ENCODE data around the gene CPED1.
"Not testable (repeated sequence)": the region's sequence is repeated elsewhere in the genome, so short reads cannot be mapped to it uniquely, and the experiment has no call there.

The CPED1 gene

GRCh38 chr7:121002048-121002756, 13.7 kb downstream of the CPED1 start:
- no peaks in the 10 kb centered on the region for H3K4me1 ChIP-seq (ENCODE audit: control insufficient read depth, insufficient read depth, low read length, poor library complexity, severe bottlenecking)
- no peaks in the 10 kb centered on the region for H3K36me3 ChIP-seq (ENCODE audit: control insufficient read depth, insufficient read depth, low read length)
- no peak for DNase-seq
- H3K4me3 ChIP-seq (ENCODE audit: insufficient read depth, low read depth, low read length, poor library complexity, severe bottlenecking) = no peak overlapping the region
- H3K9me3 ChIP-seq (ENCODE audit: control insufficient read depth, low read length) = no peaks in the 10 kb centered on the region
- no peaks in the 10 kb centered on the region for H3K27me3 ChIP-seq (replicated peaks; ENCODE audit: control insufficient read depth, insufficient read depth, low read length, poor library complexity, severe bottlenecking)
- H3K27ac ChIP-seq (ENCODE audit: insufficient read depth, low read length, poor library complexity, severe bottlenecking) = no peak overlapping the region

GRCh38 chr7:121002757-121003200, 14.3 kb downstream of the CPED1 start:
- Histone ChIP-seq H3K9me3 (ENCODE audit: control insufficient read depth, low read length) (no peaks in the 10 kb centered on the region), H3K36me3 (ENCODE audit: control insufficient read depth, insufficient read depth, low read length) (no peaks in the 10 kb centered on the region), H3K4me3 (ENCODE audit: insufficient read depth, low read depth, low read length, poor library complexity, severe bottlenecking) (no peak overlapping the region), H3K4me1 (ENCODE audit: control insufficient read depth, insufficient read depth, low read length, poor library complexity, severe bottlenecking) (no peaks in the 10 kb centered on the region), H3K27me3 (replicated peaks; ENCODE audit: control insufficient read depth, insufficient read depth, low read length, poor library complexity, severe bottlenecking) (no peaks in the 10 kb centered on the region), H3K27ac (ENCODE audit: insufficient read depth, low read length, poor library complexity, severe bottlenecking) (no peak overlapping the region)
- DNase-seq = no peak

- no peak for DNase-seq
Measured at GRCh38 chr7:121003986-121004685, 15.6 kb downstream of the CPED1 start.

GRCh38 chr7:121005058-121005457, 16.5 kb downstream of the CPED1 start:
- H3K36me3 ChIP-seq (ENCODE audit: control insufficient read depth, insufficient read depth, low read length); H3K27ac ChIP-seq (ENCODE audit: insufficient read depth, low read length, poor library complexity, severe bottlenecking); H3K4me1 ChIP-seq (ENCODE audit: control insufficient read depth, insufficient read depth, low read length, poor library complexity, severe bottlenecking); H3K9me3 ChIP-seq (ENCODE audit: control insufficient read depth, low read length); DNase-seq; H3K4me3 ChIP-seq (ENCODE audit: insufficient read depth, low read depth, low read length, poor library complexity, severe bottlenecking); H3K27me3 ChIP-seq (replicated peaks; ENCODE audit: control insufficient read depth, insufficient read depth, low read length, poor library complexity, severe bottlenecking): not testable (repeated sequence)

More at GRCh38 chr7:121003986-121004685, 15.6 kb downstream of the CPED1 start:
- Histone ChIP-seq H3K9me3 (ENCODE audit: control insufficient read depth, low read length) (no peaks in the 10 kb centered on the region), H3K4me1 (ENCODE audit: control insufficient read depth, insufficient read depth, low read length, poor library complexity, severe bottlenecking) (no peaks in the 10 kb centered on the region), H3K36me3 (ENCODE audit: control insufficient read depth, insufficient read depth, low read length) (no peaks in the 10 kb centered on the region), H3K4me3 (ENCODE audit: insufficient read depth, low read depth, low read length, poor library complexity, severe bottlenecking) (no peak overlapping the region), H3K27ac (ENCODE audit: insufficient read depth, low read length, poor library complexity, severe bottlenecking) (no peak overlapping the region), H3K27me3 (replicated peaks; ENCODE audit: control insufficient read depth, insufficient read depth, low read length, poor library complexity, severe bottlenecking) (no peaks in the 10 kb centered on the region)

- Histone ChIP-seq H3K4me3 (ENCODE audit: insufficient read depth, low read depth, low read length, poor library complexity, severe bottlenecking) (no peak overlapping the region), H3K27ac (ENCODE audit: insufficient read depth, low read length, poor library complexity, severe bottlenecking) (no peak overlapping the region), H3K27me3 (replicated peaks; ENCODE audit: control insufficient read depth, insufficient read depth, low read length, poor library complexity, severe bottlenecking) (no peaks in the 10 kb centered on the region), H3K4me1 (ENCODE audit: control insufficient read depth, insufficient read depth, low read length, poor library complexity, severe bottlenecking) (no peaks in the 10 kb centered on the region), H3K9me3 (ENCODE audit: control insufficient read depth, low read length) (no peaks in the 10 kb centered on the region), H3K36me3 (ENCODE audit: control insufficient read depth, insufficient read depth, low read length) (no peaks in the 10 kb centered on the region)
- no peak for DNase-seq
Measured at GRCh38 chr7:121005996-121006584, 17.6 kb downstream of the CPED1 start.

- no peaks in the 10 kb centered on the region for H3K36me3 ChIP-seq (ENCODE audit: control insufficient read depth, insufficient read depth, low read length)
- no peak for DNase-seq
Measured at GRCh38 chr7:121006711-121007315, 18.3 kb downstream of the CPED1 start.

GRCh38 chr7:121008816-121009215, 20.3 kb downstream of the CPED1 start:
- H3K4me1 ChIP-seq (ENCODE audit: control insufficient read depth, insufficient read depth, low read length, poor library complexity, severe bottlenecking) = no peaks in the 10 kb centered on the region
- no peak overlapping the region for H3K4me3 ChIP-seq (ENCODE audit: insufficient read depth, low read depth, low read length, poor library complexity, severe bottlenecking)
- no peak overlapping the region for H3K27ac ChIP-seq (ENCODE audit: insufficient read depth, low read length, poor library complexity, severe bottlenecking)
- H3K36me3 ChIP-seq (ENCODE audit: control insufficient read depth, insufficient read depth, low read length) = no peaks in the 10 kb centered on the region
- DNase-seq = no peak
- H3K9me3 ChIP-seq (ENCODE audit: control insufficient read depth, low read length) = no peaks in the 10 kb centered on the region
- no peaks in the 10 kb centered on the region for H3K27me3 ChIP-seq (replicated peaks; ENCODE audit: control insufficient read depth, insufficient read depth, low read length, poor library complexity, severe bottlenecking)

More at GRCh38 chr7:121006711-121007315, 18.3 kb downstream of the CPED1 start:
- no peaks in the 10 kb centered on the region for H3K27me3 ChIP-seq (replicated peaks; ENCODE audit: control insufficient read depth, insufficient read depth, low read length, poor library complexity, severe bottlenecking)
- no peak overlapping the region for H3K27ac ChIP-seq (ENCODE audit: insufficient read depth, low read length, poor library complexity, severe bottlenecking)
- H3K9me3 ChIP-seq (ENCODE audit: control insufficient read depth, low read length) = no peaks in the 10 kb centered on the region
- H3K4me1 ChIP-seq (ENCODE audit: control insufficient read depth, insufficient read depth, low read length, poor library complexity, severe bottlenecking) = no peaks in the 10 kb centered on the region
- no peak overlapping the region for H3K4me3 ChIP-seq (ENCODE audit: insufficient read depth, low read depth, low read length, poor library complexity, severe bottlenecking)

DNA sequence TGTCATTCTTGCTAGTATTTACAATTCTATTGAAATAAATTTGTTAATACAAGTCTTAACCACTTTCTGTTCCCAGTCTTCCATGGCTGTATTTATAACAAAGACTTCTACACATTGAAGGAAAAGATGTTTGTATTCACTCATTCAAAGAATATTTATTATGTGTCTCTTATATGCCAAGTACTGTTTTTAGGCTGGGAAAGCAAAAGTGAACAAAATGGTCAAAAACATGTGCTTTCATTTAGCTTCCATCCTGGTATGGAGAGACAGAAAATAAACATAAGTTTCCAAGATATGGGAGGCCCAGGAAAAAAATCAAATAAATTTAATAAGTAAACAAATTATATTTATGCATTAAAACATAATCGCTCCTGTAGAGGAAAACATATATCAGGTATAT, 22.9 kb downstream of the CPED1 start:
- DNase-seq = no peak
- Histone ChIP-seq H3K9me3 (ENCODE audit: control insufficient read depth, low read length) (no peaks in the 10 kb centered on the region), H3K27me3 (replicated peaks; ENCODE audit: control insufficient read depth, insufficient read depth, low read length, poor library complexity, severe bottlenecking) (no peaks in the 10 kb centered on the region), H3K36me3 (ENCODE audit: control insufficient read depth, insufficient read depth, low read length) (no peaks in the 10 kb centered on the region), H3K4me1 (ENCODE audit: control insufficient read depth, insufficient read depth, low read length, poor library complexity, severe bottlenecking) (no peaks in the 10 kb centered on the region), H3K4me3 (ENCODE audit: insufficient read depth, low read depth, low read length, poor library complexity, severe bottlenecking) (no peak overlapping the region), H3K27ac (ENCODE audit: insufficient read depth, low read length, poor library complexity, severe bottlenecking) (no peak overlapping the region)

DNA sequence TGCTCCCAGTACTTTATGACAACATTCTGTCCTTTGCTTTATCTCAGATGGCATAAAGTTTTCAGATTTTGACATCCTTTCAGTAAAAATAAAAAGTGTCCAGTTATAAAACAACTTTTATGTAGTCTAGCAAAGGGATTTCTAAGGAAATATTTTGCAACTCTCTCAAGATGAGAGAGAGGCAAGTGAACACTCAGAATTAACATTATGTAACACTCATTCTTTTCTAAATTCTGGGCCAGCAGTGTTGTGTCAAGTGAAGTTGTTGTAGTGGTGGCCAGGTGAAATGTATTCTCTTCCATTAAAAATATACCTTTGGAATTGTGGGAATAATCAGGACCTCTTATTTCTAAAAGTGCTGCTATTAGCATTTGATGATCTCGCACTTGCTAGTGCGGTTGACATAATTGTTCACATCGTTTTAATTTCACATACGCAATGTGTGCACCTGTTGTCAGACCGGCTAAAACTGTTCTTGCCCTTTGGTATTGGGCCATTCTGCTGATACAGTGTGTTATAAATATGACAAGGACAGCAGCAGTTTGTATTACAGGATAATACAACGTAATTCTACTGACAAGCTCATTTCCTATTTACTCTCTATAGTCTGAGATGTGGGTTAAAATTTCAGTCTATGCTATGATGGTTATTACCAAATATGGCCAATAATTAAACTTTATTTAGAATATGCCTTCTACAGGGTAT, 23.8 kb downstream of the CPED1 start:
- no peaks in the 10 kb centered on the region for H3K4me1 ChIP-seq (ENCODE audit: control insufficient read depth, insufficient read depth, low read length, poor library complexity, severe bottlenecking)
- no peak for DNase-seq
- H3K4me3 ChIP-seq (ENCODE audit: insufficient read depth, low read depth, low read length, poor library complexity, severe bottlenecking) = no peak overlapping the region
- H3K36me3 ChIP-seq (ENCODE audit: control insufficient read depth, insufficient read depth, low read length) = no peaks in the 10 kb centered on the region
- H3K27me3 ChIP-seq (replicated peaks; ENCODE audit: control insufficient read depth, insufficient read depth, low read length, poor library complexity, severe bottlenecking) = no peaks in the 10 kb centered on the region
- H3K9me3 ChIP-seq (ENCODE audit: control insufficient read depth, low read length) = no peaks in the 10 kb centered on the region
- H3K27ac ChIP-seq (ENCODE audit: insufficient read depth, low read length, poor library complexity, severe bottlenecking) = no peak overlapping the region
